HL-60 (cell line): Measurements from ENCODE around the gene LRP2.

Experiments used
- DNase-seq, 2 experiments: peaks; one replicate each; pipeline ENCODE4 v3.0.0-alpha.2; 2010 to 2020; ENCODE audit warnings: low read depth in 1 of 2, low spot score in 1 of 2
- H3K27ac ChIP-seq: fragments of 250-450 bp; sonication (Bioruptor Pico); replicated peaks from 2 replicates; pipeline ENCODE4 v1.5.1; 2020; ENCODE audit warnings: mild to moderate bottlenecking, moderate library complexity
- H3K27me3 ChIP-seq: fragments of 250-450 bp; sonication (Bioruptor Pico); 2 replicates; pipeline ENCODE4 v1.5.1; 2021; ENCODE audit warnings: mild to moderate bottlenecking, moderate library complexity; ENCODE audit not compliant: insufficient read depth, poor library complexity, severe bottlenecking
- H3K4me3 ChIP-seq: replicated peaks from 2 replicates; pipeline ENCODE4 v1.5.1; 2011; ENCODE audit warnings: mild to moderate bottlenecking, control low read depth, low read length; ENCODE audit not compliant: insufficient read depth
- GABPA ChIP-seq: IDR thresholded peaks from 2 replicates; pipeline ENCODE4 v1.6.1; 2012; ENCODE audit warnings: low read depth
- POLR2AphosphoS5 ChIP-seq: IDR thresholded peaks from 2 replicates; pipeline ENCODE4 v1.6.1; 2012; ENCODE audit warnings: low read depth
- SPI1 ChIP-seq: IDR thresholded peaks from 2 replicates; pipeline ENCODE4 v1.6.1; 2012; ENCODE audit warnings: low read depth, mild to moderate bottlenecking, borderline replicate concordance
- TF ChIP-seq, protein P1 (sequence below): IDR thresholded peaks from one replicate; pipeline ENCODE4 v1.5.1; 2011; ENCODE audit warnings: low read length, control low read depth, inconsistent platforms; ENCODE audit not compliant: insufficient read depth
- TF ChIP-seq, protein P2 (sequence below): IDR thresholded peaks from 2 replicates; pipeline ENCODE4 v1.6.1; 2012; ENCODE audit warnings: low read depth; ENCODE audit not compliant: insufficient replicate concordance

The LRP2 gene

GRCh38 chr2:169343202-169343601 lies 19.1 kb downstream of the LRP2 start:
- H3K4me3 ChIP-seq: no peak overlapping the region
- DNase-seq: no peak
- TF ChIP-seq, protein P1, sequence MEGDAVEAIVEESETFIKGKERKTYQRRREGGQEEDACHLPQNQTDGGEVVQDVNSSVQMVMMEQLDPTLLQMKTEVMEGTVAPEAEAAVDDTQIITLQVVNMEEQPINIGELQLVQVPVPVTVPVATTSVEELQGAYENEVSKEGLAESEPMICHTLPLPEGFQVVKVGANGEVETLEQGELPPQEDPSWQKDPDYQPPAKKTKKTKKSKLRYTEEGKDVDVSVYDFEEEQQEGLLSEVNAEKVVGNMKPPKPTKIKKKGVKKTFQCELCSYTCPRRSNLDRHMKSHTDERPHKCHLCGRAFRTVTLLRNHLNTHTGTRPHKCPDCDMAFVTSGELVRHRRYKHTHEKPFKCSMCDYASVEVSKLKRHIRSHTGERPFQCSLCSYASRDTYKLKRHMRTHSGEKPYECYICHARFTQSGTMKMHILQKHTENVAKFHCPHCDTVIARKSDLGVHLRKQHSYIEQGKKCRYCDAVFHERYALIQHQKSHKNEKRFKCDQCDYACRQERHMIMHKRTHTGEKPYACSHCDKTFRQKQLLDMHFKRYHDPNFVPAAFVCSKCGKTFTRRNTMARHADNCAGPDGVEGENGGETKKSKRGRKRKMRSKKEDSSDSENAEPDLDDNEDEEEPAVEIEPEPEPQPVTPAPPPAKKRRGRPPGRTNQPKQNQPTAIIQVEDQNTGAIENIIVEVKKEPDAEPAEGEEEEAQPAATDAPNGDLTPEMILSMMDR: no peak
- TF ChIP-seq POLR2AphosphoS5: no peak
- TF ChIP-seq SPI1: no peak
- no peak for TF ChIP-seq GABPA
- TF ChIP-seq, protein P2, sequence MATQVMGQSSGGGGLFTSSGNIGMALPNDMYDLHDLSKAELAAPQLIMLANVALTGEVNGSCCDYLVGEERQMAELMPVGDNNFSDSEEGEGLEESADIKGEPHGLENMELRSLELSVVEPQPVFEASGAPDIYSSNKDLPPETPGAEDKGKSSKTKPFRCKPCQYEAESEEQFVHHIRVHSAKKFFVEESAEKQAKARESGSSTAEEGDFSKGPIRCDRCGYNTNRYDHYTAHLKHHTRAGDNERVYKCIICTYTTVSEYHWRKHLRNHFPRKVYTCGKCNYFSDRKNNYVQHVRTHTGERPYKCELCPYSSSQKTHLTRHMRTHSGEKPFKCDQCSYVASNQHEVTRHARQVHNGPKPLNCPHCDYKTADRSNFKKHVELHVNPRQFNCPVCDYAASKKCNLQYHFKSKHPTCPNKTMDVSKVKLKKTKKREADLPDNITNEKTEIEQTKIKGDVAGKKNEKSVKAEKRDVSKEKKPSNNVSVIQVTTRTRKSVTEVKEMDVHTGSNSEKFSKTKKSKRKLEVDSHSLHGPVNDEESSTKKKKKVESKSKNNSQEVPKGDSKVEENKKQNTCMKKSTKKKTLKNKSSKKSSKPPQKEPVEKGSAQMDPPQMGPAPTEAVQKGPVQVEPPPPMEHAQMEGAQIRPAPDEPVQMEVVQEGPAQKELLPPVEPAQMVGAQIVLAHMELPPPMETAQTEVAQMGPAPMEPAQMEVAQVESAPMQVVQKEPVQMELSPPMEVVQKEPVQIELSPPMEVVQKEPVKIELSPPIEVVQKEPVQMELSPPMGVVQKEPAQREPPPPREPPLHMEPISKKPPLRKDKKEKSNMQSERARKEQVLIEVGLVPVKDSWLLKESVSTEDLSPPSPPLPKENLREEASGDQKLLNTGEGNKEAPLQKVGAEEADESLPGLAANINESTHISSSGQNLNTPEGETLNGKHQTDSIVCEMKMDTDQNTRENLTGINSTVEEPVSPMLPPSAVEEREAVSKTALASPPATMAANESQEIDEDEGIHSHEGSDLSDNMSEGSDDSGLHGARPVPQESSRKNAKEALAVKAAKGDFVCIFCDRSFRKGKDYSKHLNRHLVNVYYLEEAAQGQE: no peak
- no peak overlapping the region for H3K27ac ChIP-seq
- H3K27me3 ChIP-seq: peaks cover 4% of the 10 kb centered on the region

DNA sequence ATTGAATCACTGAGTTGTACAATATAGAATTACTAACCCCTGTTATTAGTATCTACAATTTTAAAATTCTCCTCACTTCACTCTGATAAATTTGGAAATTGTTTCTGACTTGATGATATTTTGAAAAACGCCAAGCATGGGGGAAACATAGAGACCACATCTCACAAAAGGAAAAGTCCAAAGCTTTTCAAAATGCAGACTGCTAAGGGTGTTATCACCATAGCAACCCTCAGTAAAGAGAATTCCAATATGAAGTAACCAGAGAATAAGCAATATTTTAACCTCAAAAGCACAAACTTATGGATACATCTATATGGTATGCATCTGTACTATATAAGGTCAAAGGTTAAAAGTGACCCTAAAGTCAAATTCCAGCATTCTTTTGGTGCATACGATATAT lies 22.7 kb downstream of the LRP2 start:
- Histone ChIP-seq H3K27ac (no peak overlapping the region), H3K4me3 (no peak overlapping the region), H3K27me3 (no peaks in the 10 kb centered on the region)
- TF ChIP-seq, protein P2: no peak
- TF ChIP-seq, protein P1: no peak
- TF ChIP-seq SPI1 (no peak), POLR2AphosphoS5 (no peak), GABPA (no peak)
- no peak for DNase-seq

DNA sequence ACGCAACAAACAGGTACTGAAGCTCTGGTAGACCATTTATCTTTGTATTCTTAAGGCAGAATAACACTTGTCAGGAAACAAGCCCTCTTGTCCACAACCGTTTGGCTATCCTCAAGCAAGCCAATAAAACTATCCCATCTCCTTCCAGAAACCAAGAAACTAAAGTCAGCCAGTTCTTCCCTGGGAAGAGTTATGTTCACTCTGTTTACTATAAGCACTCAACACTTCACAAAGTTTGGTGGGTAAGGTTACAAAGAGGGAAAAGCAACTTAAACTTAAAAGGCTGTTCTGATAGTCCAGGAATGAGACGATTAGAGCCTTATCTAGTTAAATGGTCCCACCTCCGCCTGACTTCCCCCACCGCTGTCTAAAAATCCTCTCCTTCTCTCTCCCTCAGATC lies 25.6 kb downstream of the LRP2 start:
- Histone ChIP-seq H3K27ac (no peak overlapping the region), H3K4me3 (no peak overlapping the region), H3K27me3 (peaks cover 3% of the 10 kb centered on the region)
- no peak for DNase-seq
- TF ChIP-seq POLR2AphosphoS5: no peak
- TF ChIP-seq, protein P1: no peak
- TF ChIP-seq, protein P2: no peak
- TF ChIP-seq SPI1: no peak
- TF ChIP-seq GABPA: no peak
